Peyer's patch (tissue), 4 donors: ENCODE measurements around the gene RBM10. TPM values are rescaled to one million over a fixed set of nuclear protein-coding genes. Genes with fewer than 3 reads are reported as not detected.

Experiments
- DNase-seq, 3 donors: peaks; one replicate each; pipeline ENCODE4 v3.0.0-alpha.2; 2017 to 2019
- H3K27ac ChIP-seq, 4 donors: fragments of 200-600 bp; sonication (generic); one replicate each; pipeline ENCODE4 v1.5.1; 2016 to 2019
- H3K27me3 ChIP-seq, 2 donors: fragments of 200-600 bp; sonication (generic); one replicate each; pipeline ENCODE4 v1.5.1; 2019
- H3K36me3 ChIP-seq, 3 donors: fragments of 200-600 bp; sonication (generic); one replicate each; pipeline ENCODE4 v1.5.1; 2016 to 2019
- H3K4me1 ChIP-seq, 4 donors: fragments of 200-600 bp; sonication (generic); one replicate each; pipeline ENCODE4 v1.5.1; 2016 to 2019
- H3K4me3 ChIP-seq, 4 donors: fragments of 200-600 bp; sonication (generic); 1 replicate in 3 of 4; 2 replicates in 1 of 4; pipeline ENCODE4 v1.5.1; 2016 to 2019; ENCODE audit warnings: mild to moderate bottlenecking in 1 of 4
- H3K9me3 ChIP-seq, 4 donors: fragments of 200-600 bp; sonication (generic); one replicate each; pipeline ENCODE4 v1.5.1; 2016 to 2019; ENCODE audit warnings: mild to moderate bottlenecking in 1 of 4
- CTCF ChIP-seq, 6 experiments: fragments of 450-650 bp in 4 of 6; fragments of 200-600 bp in 2 of 6; sonication (generic) in 1 of 6; IDR thresholded peaks; one replicate each; pipeline ENCODE4 v1.5.1; 2017 to 2019; ENCODE audit warnings: antibody characterized with exemption in 6 of 6, mild to moderate bottlenecking in 3 of 6, moderate library complexity in 1 of 6
- POLR2A ChIP-seq, 2 donors: fragments of 450-650 bp; IDR thresholded peaks; one replicate each; pipeline ENCODE4 v1.5.1; 2017; ENCODE audit warnings: antibody characterized with exemption in 2 of 2, mild to moderate bottlenecking in 2 of 2, moderate library complexity in 2 of 2
- total RNA-seq, 4 donors: library from RNA; depleted of rRNA; stranded (reverse); fragments of >200 nt; gene quantifications; one replicate each; pipeline ENCODE4 v1.1.0, GENCODE V29; 2016

The RBM10 gene
- total RNA-seq, 4 donors from 2014 or later: 24.9 to 47.0 (median 35.3) TPM

DNA sequence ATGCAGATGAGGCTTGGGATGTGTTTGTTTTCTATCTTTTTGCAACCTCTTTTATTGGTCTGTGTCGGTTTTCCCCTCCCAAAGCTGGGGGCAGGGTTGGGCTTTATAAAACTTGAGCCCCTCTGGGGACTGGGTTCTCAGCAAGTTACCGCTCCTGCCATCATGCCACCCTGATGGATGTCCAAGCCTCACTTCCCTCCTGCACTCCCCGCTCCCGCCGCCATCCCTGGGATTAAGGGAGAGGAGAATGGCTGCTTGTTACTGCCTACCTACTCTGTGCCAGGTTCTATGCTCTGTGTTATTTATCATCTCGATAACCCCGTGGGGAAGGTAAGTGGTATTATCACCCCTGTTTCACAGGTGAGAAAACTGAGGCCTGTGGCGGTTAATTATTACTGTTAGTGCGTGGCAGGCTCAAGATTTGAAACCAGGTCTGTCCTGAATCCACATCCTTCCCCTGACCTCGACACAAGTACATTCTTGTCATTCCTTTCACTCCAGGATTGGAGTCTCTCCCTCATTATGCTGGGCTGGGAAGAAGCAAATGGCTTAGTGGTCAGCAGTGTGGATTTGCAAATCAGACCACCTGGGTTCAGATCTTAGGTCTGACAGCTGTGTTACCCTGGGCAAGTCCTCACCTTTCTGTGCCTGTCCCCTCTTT, 53.1 kb downstream of the RBM10 start:
- no peak overlapping the region for H3K27ac ChIP-seq
- TF ChIP-seq POLR2A (IDR thresholded peaks at IDR 0.05): no peak
- DNase-seq: no peak
- no peaks in the 10 kb centered on the region for H3K27me3 ChIP-seq
- H3K4me1 ChIP-seq: peaks cover 0 to 40% (median 3%) of the 10 kb centered on the region in 4 donors
- H3K9me3 ChIP-seq: no peaks in the 10 kb centered on the region
- no peak overlapping the region for H3K4me3 ChIP-seq
- H3K36me3 ChIP-seq: peaks cover 0 to 37% (median 0%) of the 10 kb centered on the region in 3 donors

GRCh38 chrX:47198687-47199080, 53.7 kb downstream of the RBM10 start:
- peaks cover 0 to 40% (median 3%) of the 10 kb centered on the region in 4 donors for H3K4me1 ChIP-seq
- H3K4me3 ChIP-seq: no peak overlapping the region
- TF ChIP-seq CTCF (IDR thresholded peaks at IDR 0.05): no peak
- no peak for TF ChIP-seq POLR2A (IDR thresholded peaks at IDR 0.05)
- no peaks in the 10 kb centered on the region for H3K27me3 ChIP-seq
- H3K9me3 ChIP-seq: no peaks in the 10 kb centered on the region
- no peak overlapping the region for H3K27ac ChIP-seq
- peaks cover 0 to 39% (median 0%) of the 10 kb centered on the region in 3 donors for H3K36me3 ChIP-seq
- DNase-seq: no peak

- peaks cover 0 to 41% (median 0%) of the 10 kb centered on the region in 3 donors for H3K36me3 ChIP-seq
- peaks cover 0 to 40% (median 3%) of the 10 kb centered on the region in 4 donors for H3K4me1 ChIP-seq
- H3K27ac ChIP-seq: no peak overlapping the region
- H3K9me3 ChIP-seq: no peaks in the 10 kb centered on the region
- H3K27me3 ChIP-seq: no peaks in the 10 kb centered on the region
- H3K4me3 ChIP-seq: no peak overlapping the region
- TF ChIP-seq POLR2A (IDR thresholded peaks at IDR 0.05): no peak
- DNase-seq: no peak
Measured at GRCh38 chrX:47199286-47199685, 54.3 kb downstream of the RBM10 start.

GRCh38 chrX:47200385-47201150, 55.5 kb downstream of the RBM10 start:
- TF ChIP-seq CTCF (IDR thresholded peaks at IDR 0.05) (peak in 3 of 6 experiments; percentile 23 to 30 (median 29)), POLR2A (IDR thresholded peaks at IDR 0.05) (no peak)
- Histone ChIP-seq H3K27me3 (no peaks in the 10 kb centered on the region), H3K36me3 (peaks cover 0 to 54% (median 0%) of the 10 kb centered on the region in 3 donors), H3K4me3 (no peak overlapping the region), H3K27ac (peak overlapping the region in 1 of 4 donors; percentile 58), H3K4me1 (peaks cover 0 to 29% (median under 1%) of the 10 kb centered on the region in 4 donors), H3K9me3 (no peaks in the 10 kb centered on the region)
- peak in 1 of 3 donors; percentile 63 for DNase-seq

GRCh38 chrX:47201345-47201944, 56.4 kb downstream of the RBM10 start:
- DNase-seq: no peak
- no peak for TF ChIP-seq POLR2A (IDR thresholded peaks at IDR 0.05)
- no peak for TF ChIP-seq CTCF (IDR thresholded peaks at IDR 0.05)
- Histone ChIP-seq H3K4me1 (peaks cover 0 to 20% (median 0%) of the 10 kb centered on the region in 4 donors), H3K9me3 (no peaks in the 10 kb centered on the region), H3K4me3 (no peak overlapping the region), H3K36me3 (peaks cover 0 to 62% (median 0%) of the 10 kb centered on the region in 3 donors), H3K27ac (no peak overlapping the region), H3K27me3 (no peaks in the 10 kb centered on the region)

DNA sequence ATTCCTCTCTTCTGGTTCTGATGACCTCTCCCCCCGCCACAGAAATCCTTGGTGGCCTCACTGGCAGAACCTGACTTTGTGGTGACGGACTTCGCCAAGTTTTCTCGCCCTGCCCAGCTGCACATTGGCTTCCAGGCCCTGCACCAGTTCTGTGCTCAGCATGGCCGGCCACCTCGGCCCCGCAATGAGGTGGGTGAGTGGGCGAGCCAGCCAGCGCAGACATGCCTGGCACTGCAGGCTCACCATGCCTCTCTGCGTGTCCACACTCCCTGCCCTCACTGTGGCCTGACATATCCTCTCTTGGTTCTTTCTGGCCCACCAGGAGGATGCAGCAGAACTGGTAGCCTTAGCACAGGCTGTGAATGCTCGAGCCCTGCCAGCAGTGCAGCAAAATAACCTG, 57.3 kb downstream of the RBM10 start:
- no peak for DNase-seq
- no peaks in the 10 kb centered on the region for H3K9me3 ChIP-seq
- H3K36me3 ChIP-seq: peaks cover 0 to 70% (median 0%) of the 10 kb centered on the region in 3 donors
- H3K27me3 ChIP-seq: no peaks in the 10 kb centered on the region
- H3K4me1 ChIP-seq: peaks cover 0 to 11% (median 0%) of the 10 kb centered on the region in 4 donors
- no peak for TF ChIP-seq POLR2A (IDR thresholded peaks at IDR 0.05)
- no peak for TF ChIP-seq CTCF (IDR thresholded peaks at IDR 0.05)
- H3K27ac ChIP-seq: no peak overlapping the region
- H3K4me3 ChIP-seq: no peak overlapping the region
